ENCODE data around the gene PLD1. TPM values are rescaled to one million over a fixed set of nuclear protein-coding genes. Genes with fewer than 3 reads are reported as not detected.

Gene PLD1
- total RNA-seq, 1 experiment from 2014 or later: 5.3 TPM

DNA sequence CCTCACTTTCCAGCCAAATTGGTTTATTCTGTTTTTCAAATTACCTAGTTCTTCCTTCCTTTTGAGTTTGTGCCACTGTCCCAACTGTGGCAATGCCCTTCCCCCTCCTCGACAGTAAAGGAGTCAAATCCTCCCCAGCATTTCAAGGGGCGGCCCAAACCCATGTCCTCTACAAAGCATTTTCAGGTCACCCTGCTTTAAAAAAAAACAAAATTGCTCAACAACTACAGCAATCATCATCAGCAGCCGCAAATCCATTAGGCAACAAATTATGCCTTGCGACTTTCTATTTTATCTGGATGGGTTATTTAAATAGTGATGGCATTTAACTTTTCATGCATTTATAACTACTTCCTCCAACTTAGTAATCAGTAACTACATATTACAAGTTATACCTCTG lies 32.7 kb downstream of the PLD1 start:
- no peak overlapping the region for H3K27ac Mint-ChIP-seq (ENCODE audit: unreplicated experiment)
- no peaks in the 10 kb centered on the region for H3K36me3 ChIP-seq (ENCODE audit: control insufficient read depth, insufficient read depth, low read length)
- H3K4me1 ChIP-seq: no peaks in the 10 kb centered on the region
- no peak for TF ChIP-seq CTCF (IDR thresholded peaks at IDR 0.05; ENCODE audit: insufficient read depth in 1 of 2, low read depth in 1 of 2, low read length in 1 of 2, severe bottlenecking in 1 of 2, unreplicated experiment in 1 of 2)
- H3K4me1 Mint-ChIP-seq (ENCODE audit: low read depth, unreplicated experiment): peaks cover 4% of the 10 kb centered on the region
- H3K9me3 ChIP-seq: no peaks in the 10 kb centered on the region
- no peak for DNase-seq
- H3K4me3 ChIP-seq (ENCODE audit: low read depth, low read length): no peak overlapping the region
- H3K4me3 Mint-ChIP-seq (ENCODE audit: unreplicated experiment): no peak overlapping the region
- H3K27me3 Mint-ChIP-seq (ENCODE audit: insufficient read depth, unreplicated experiment): no peaks in the 10 kb centered on the region
- no TSS peak for BruUV-seq (replicated peaks)
- no peaks in the 10 kb centered on the region for H3K27me3 ChIP-seq (replicated peaks; ENCODE audit: control insufficient read depth, insufficient read depth, low read length)
- H3K36me3 Mint-ChIP-seq (ENCODE audit: insufficient read depth, unreplicated experiment): no peaks in the 10 kb centered on the region
- no peaks in the 10 kb centered on the region for H3K9me3 Mint-ChIP-seq (ENCODE audit: unreplicated experiment)
- intact Hi-C loops (cut with micrococcal nuclease; ENCODE audit: unreplicated experiment): no loop called here
- POLR2A ChIA-PET: no interaction called here
- CTCF ChIA-PET: no interaction called here

GRCh38 chr3:171776839-171777583 lies 33.3 kb downstream of the PLD1 start:
- Histone ChIP-seq H3K36me3 (ENCODE audit: control insufficient read depth, insufficient read depth, low read length) (no peaks in the 10 kb centered on the region), H3K9me3 (no peaks in the 10 kb centered on the region), H3K27me3 (replicated peaks; ENCODE audit: control insufficient read depth, insufficient read depth, low read length) (no peaks in the 10 kb centered on the region), H3K4me3 (ENCODE audit: low read depth, low read length) (no peak overlapping the region), H3K4me1 (no peaks in the 10 kb centered on the region)
- Mint-ChIP-seq H3K27me3 (ENCODE audit: insufficient read depth, unreplicated experiment) (no peaks in the 10 kb centered on the region), H3K4me3 (ENCODE audit: unreplicated experiment) (no peak overlapping the region), H3K36me3 (ENCODE audit: insufficient read depth, unreplicated experiment) (no peaks in the 10 kb centered on the region), H3K9me3 (ENCODE audit: unreplicated experiment) (no peaks in the 10 kb centered on the region), H3K27ac (ENCODE audit: unreplicated experiment) (no peak overlapping the region), H3K4me1 (ENCODE audit: low read depth, unreplicated experiment) (peaks cover 4% of the 10 kb centered on the region)
- TF ChIP-seq CTCF (IDR thresholded peaks at IDR 0.05; ENCODE audit: insufficient read depth in 1 of 2, low read depth in 1 of 2, low read length in 1 of 2, severe bottlenecking in 1 of 2, unreplicated experiment in 1 of 2): no peak
- BruUV-seq (replicated peaks): no TSS peak
- POLR2A ChIA-PET: no interaction called here
- CTCF ChIA-PET: interaction anchor here (0.7 kb wide), 1 partner anchor 241 kb away, joined by 4 read pairs; no protein-coding TSS in a partner anchor
- no peak for DNase-seq
- intact Hi-C loops (cut with micrococcal nuclease; ENCODE audit: unreplicated experiment): no loop called here

DNA sequence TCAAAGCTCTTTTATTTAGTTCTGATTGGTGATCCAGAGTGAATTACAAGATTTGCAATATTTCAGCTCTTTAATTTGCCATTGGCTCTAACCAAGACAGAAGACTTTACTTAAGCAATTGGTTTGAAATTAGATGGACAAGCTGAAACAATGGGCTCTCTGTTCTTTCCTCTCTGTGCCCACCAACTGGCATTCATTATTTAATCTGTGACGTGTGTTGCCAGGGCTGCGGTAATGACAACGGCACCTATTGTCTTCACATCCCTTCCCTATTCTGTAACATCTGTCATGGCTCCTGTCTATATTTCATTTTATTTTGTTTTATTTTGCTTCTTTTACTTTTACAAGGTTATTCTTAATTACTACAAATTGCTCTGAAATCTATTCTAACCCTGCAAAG lies 33.9 kb downstream of the PLD1 start:
- BruUV-seq (replicated peaks): no TSS peak
- H3K4me1 Mint-ChIP-seq (ENCODE audit: low read depth, unreplicated experiment): peaks cover 5% of the 10 kb centered on the region
- Histone ChIP-seq H3K9me3 (no peaks in the 10 kb centered on the region), H3K36me3 (ENCODE audit: control insufficient read depth, insufficient read depth, low read length) (no peaks in the 10 kb centered on the region), H3K4me1 (no peaks in the 10 kb centered on the region), H3K27me3 (replicated peaks; ENCODE audit: control insufficient read depth, insufficient read depth, low read length) (no peaks in the 10 kb centered on the region), H3K4me3 (ENCODE audit: low read depth, low read length) (no peak overlapping the region)
- intact Hi-C loops (cut with micrococcal nuclease; ENCODE audit: unreplicated experiment): no loop called here
- H3K27me3 Mint-ChIP-seq (ENCODE audit: insufficient read depth, unreplicated experiment): no peaks in the 10 kb centered on the region
- POLR2A ChIA-PET: no interaction called here
- H3K36me3 Mint-ChIP-seq (ENCODE audit: insufficient read depth, unreplicated experiment): no peaks in the 10 kb centered on the region
- H3K27ac Mint-ChIP-seq (ENCODE audit: unreplicated experiment): no peak overlapping the region
- H3K9me3 Mint-ChIP-seq (ENCODE audit: unreplicated experiment): no peaks in the 10 kb centered on the region
- H3K4me3 Mint-ChIP-seq (ENCODE audit: unreplicated experiment): no peak overlapping the region
- no peak for DNase-seq
- no peak for TF ChIP-seq CTCF (IDR thresholded peaks at IDR 0.05; ENCODE audit: insufficient read depth in 1 of 2, low read depth in 1 of 2, low read length in 1 of 2, severe bottlenecking in 1 of 2, unreplicated experiment in 1 of 2)
- CTCF ChIA-PET: no interaction called here

All from Caco-2 (cell line).